NCI-H1105 treated with DMSO at 0.1 percent for 48 hours (cell line): ENCODE results near the gene PCED1A.

ENCODE experiments used
- DNase-seq: peaks from one replicate; lab custom pipeline; 2025; lab: John Stamatoyannopoulos, UW

PCED1A gene

GRCh38 chr20:2804041-2804828, 36.2 kb downstream of the PCED1A start:
- no peak for DNase-seq

DNA sequence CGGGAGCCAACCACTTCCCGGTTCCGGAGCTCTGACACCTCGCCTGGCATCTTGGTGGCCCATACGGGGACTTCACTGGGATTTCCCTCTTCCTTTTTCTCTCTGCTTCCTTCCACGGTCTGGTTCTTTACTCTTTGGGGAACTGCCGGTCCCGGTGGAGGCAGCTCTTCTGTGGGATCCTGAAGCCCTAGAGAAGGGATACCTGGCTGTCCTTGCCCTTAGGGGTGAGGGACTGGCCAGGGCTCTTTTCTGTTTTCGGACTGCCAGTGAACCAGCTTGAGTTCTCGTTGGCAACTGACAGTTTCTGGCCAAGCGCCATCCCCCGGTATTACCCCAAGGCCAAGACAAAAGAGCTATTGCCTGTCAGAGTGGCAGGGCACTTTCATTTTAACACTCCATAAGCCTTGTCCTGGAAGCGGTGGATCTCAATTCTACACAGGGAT, 39.1 kb downstream of the PCED1A start:
- peak; percentile 29 for DNase-seq

- DNase-seq, result peak; percentile 50
Measured at GRCh38 chr20:2800521-2801285, 39.8 kb downstream of the PCED1A start, which contains the start of gene CPXM1. TSS of gene CPXM1 (minus strand) at chr20:2800627. CDS start at chr20:2800572, 55 bp downstream.

GRCh38 chr20:2799688-2800520, 40.6 kb downstream of the PCED1A start:
- no peak for DNase-seq

DNA sequence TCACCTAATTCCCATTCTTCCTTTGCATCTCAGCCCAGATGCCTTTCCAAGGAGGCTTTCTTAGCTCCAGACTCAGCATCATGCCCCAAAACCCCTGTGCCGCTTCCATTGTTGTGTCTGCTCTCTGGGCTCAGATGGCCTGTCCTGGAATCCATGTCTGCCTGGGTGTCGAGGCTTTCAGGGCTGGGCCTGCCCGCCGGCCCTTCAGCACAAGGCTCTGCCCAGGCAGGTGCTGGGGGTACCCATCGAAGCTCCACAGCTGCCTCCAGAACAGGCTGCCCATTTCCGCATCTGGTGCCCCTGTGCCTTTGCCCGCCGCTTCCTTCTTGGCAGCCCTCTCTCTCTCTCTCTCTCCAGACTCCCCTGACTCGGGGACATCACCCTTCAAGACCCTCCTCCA, 41.2 kb downstream of the PCED1A start:
- no peak for DNase-seq

GRCh38 chr20:2798814-2799213, 41.6 kb downstream of the PCED1A start:
- DNase-seq, result no peak

GRCh38 chr20:2798095-2798805, 42.2 kb downstream of the PCED1A start:
- no peak for DNase-seq

DNA sequence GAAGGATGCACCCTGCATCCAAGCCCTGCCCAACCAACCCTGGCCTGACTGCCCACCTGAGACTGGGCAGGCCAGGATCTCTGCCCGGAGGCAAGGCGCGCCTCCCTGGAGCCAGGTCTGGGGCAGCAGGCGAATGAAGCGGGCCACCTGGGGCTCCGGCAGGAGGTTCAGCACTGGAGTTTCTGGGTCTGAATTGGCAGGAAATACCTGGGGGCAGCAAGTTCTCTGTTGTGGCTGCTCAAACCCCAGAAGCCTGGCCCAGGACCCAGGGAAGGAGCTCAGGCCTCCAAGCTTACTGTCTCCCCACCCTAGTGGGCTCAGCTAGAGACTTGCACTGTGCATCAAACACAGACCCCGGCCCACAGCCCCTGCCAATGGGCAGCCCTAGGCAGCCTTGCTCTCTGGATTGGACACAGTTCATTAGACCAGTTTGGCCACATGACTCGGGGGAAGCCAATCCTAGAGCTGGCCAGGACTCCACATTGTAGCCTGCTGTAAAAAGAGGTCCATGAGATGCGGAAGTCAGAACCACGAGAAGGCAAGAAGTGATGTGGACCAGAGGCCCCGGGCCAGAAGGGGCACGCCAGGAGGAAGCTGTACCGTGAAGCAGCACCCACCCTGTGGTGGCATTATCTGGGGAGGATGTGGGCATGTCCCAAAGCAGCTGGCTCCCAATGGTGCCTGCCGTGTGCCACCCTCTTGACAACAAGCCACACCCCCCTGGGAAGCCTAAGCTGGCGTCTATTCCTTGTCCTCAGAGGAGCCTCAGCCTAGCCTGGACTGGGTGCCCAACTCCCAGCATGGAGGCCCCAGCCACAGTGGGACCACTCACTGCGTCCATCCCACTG, 43.1 kb downstream of the PCED1A start:
- no peak for DNase-seq

GRCh38 chr20:2796011-2796660, 44.3 kb downstream of the PCED1A start:
- DNase-seq, result no peak

DNA sequence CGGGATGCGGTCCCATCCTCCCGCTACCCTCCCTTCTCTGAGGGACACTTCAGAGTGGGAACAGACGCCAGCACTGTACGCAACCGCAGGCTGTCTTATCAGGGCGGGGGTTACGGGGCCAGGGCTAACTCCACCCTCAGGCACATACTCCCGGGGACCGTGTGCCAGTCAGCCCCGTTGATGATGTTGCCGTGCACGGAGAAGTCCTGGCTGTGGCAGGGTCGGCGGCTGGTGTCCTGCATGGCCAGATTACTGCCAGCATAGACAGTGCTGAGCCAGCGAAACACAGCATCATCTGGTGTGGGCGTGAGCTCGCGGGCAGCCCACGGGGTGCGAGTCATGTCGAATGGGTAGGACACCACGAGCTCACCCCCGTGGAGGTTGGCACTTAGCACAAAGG, 45.0 kb downstream of the PCED1A start:
- DNase-seq, result no peak

GRCh38 chr20:2794866-2795447, 45.5 kb downstream of the PCED1A start:
- no peak for DNase-seq

GRCh38 chr20:2794202-2794748, 46.2 kb downstream of the PCED1A start:
- DNase-seq, result no peak

DNA sequence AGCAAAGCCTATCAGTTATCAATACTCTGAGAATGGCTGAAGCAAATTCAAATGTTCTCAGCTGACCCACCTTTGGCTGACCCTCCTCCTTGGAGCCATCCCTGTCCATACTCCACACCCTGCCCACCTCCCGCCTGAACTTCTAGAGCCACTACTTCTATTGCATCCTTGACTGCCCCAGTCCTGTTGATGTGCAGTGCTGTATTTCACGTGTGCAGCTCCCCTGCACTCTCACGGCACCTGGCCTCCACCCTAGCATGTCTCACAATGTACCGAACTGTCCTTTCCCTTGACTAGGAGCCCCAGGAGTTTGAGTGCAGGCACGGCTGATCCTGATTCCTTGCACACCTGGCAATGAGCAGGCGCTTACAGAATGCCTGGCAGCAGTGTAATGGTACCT, 47.0 kb downstream of the PCED1A start:
- no peak for DNase-seq
